IPS-15b (cell line): Measurements from ENCODE around the gene MRGPRD.

Source experiments
- H3K27me3 ChIP-seq: one replicate; pipeline ENCODE4 v1.6.1; 2013; ENCODE audit warnings: low read length; ENCODE audit not compliant: control insufficient read depth, insufficient read depth
- H3K36me3 ChIP-seq: one replicate; pipeline ENCODE4 v1.6.1; 2013; ENCODE audit warnings: low read length; ENCODE audit not compliant: control insufficient read depth, insufficient read depth
- H3K4me1 ChIP-seq: one replicate; pipeline ENCODE4 v1.6.1; 2013; ENCODE audit warnings: mild to moderate bottlenecking, low read length; ENCODE audit not compliant: control insufficient read depth, insufficient read depth
- H3K4me3 ChIP-seq: one replicate; pipeline ENCODE4 v1.5.1; 2013; ENCODE audit warnings: low read depth, low read length
- H3K9ac ChIP-seq: one replicate; pipeline ENCODE4 v1.6.1; 2013; ENCODE audit warnings: low read depth, mild to moderate bottlenecking, low read length
- H3K9me3 ChIP-seq: one replicate; pipeline ENCODE4 v1.6.1; 2013; ENCODE audit warnings: mild to moderate bottlenecking, low read length; ENCODE audit not compliant: control insufficient read depth, insufficient read depth

MRGPRD gene

DNA sequence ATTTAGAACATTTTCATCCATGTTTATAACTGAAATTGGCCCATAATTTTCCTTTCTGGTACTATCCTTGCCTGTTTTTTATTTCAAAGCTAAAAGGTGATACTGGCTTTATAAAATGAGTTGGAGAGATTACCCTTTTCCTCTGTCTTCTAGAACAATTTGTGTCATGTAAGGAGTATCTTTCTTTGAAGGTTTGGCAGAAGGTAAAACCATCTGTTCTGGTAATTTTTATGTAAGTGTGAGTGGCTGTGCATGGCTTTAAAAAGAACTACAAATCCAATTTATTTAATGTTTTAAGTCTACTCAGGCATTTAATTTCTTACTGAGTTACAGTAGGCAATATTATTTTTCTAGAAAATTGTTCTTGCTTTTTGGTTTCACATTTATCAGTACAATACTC, 7.7 kb upstream of the MRGPRD start:
- Histone ChIP-seq H3K4me1 (no peaks in the 10 kb centered on the region), H3K9ac (no peak overlapping the region), H3K27me3 (no peaks in the 10 kb centered on the region), H3K9me3 (no peaks in the 10 kb centered on the region), H3K36me3 (no peaks in the 10 kb centered on the region), H3K4me3 (no peak overlapping the region)

- H3K27me3 ChIP-seq: no peaks in the 10 kb centered on the region
- no peak overlapping the region for H3K4me3 ChIP-seq
- no peaks in the 10 kb centered on the region for H3K9me3 ChIP-seq
- no peaks in the 10 kb centered on the region for H3K36me3 ChIP-seq
- no peak overlapping the region for H3K9ac ChIP-seq
- no peaks in the 10 kb centered on the region for H3K4me1 ChIP-seq
Measured at GRCh38 chr11:68987211-68987610, 6.4 kb upstream of the MRGPRD start.

- no peak overlapping the region for H3K4me3 ChIP-seq
- H3K27me3 ChIP-seq: no peaks in the 10 kb centered on the region
- H3K9ac ChIP-seq: no peak overlapping the region
- no peaks in the 10 kb centered on the region for H3K36me3 ChIP-seq
- no peaks in the 10 kb centered on the region for H3K9me3 ChIP-seq
- H3K4me1 ChIP-seq: no peaks in the 10 kb centered on the region
Measured at GRCh38 chr11:68983801-68984200, 3.0 kb upstream of the MRGPRD start.

DNA sequence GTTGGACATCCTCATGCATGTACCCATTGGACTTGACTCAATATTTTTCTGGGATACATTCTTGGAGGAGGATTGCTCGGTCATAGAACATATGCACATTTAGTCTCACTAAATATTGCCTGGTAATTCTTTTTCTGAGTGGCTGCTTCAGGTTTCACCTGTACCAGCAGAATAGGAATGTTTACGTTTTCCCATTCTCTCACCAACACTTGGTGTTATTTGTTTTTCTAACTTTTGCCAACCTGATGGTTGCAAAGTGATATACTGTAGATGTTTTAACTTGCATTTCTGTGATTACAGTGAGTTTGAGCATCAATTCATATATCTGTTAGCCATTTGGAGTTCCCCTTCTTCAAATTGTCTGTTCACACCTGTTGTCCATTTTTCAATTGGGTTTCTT, 1.3 kb upstream of the MRGPRD start:
- no peaks in the 10 kb centered on the region for H3K27me3 ChIP-seq
- no peaks in the 10 kb centered on the region for H3K36me3 ChIP-seq
- no peak overlapping the region for H3K9ac ChIP-seq
- no peaks in the 10 kb centered on the region for H3K9me3 ChIP-seq
- H3K4me3 ChIP-seq: no peak overlapping the region
- H3K4me1 ChIP-seq: no peaks in the 10 kb centered on the region

DNA sequence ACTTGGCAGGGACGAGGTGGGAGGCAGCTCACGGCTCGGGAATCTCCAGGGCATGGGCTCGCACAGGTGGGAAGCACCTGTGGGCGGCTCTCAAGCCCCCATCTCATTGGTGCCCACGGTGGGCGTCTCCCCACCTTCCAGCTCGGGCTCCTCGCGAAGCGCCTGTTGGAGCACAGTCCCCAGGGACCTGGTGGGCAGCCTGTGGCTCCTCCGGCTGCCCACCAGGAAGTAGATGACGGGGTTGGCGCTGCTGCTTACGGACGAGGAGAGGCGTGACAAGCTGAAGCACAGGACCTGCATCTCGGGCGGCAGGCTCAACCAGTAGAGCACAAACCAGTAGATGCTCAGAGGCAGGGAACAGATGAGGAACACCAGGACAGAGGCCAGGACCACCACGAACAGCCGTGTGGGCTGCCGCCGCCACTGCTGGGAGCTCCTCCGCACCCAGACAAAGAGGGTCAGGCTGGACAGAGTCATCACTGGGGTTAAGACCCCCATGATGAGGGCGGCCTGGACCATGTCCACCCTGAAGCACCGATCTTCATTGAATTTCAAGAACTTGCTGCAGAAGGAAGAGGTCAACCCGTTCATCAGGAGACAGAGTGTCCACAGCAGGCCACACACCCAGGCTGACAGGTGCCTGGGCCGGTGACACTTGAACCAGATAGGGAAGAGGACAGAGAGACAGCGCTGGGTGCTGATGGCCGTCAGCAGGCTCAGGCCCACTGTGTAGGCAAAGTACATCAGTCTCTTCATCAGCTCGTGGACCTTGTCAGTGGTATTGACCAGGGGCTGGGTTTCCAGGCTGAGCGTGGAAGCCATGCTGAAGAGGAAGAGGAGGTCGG, 633 bp downstream of the MRGPRD start:
- H3K9ac ChIP-seq: no peak overlapping the region
- H3K9me3 ChIP-seq: no peaks in the 10 kb centered on the region
- no peaks in the 10 kb centered on the region for H3K27me3 ChIP-seq
- H3K4me1 ChIP-seq: no peaks in the 10 kb centered on the region
- no peaks in the 10 kb centered on the region for H3K36me3 ChIP-seq
- H3K4me3 ChIP-seq: no peak overlapping the region

DNA sequence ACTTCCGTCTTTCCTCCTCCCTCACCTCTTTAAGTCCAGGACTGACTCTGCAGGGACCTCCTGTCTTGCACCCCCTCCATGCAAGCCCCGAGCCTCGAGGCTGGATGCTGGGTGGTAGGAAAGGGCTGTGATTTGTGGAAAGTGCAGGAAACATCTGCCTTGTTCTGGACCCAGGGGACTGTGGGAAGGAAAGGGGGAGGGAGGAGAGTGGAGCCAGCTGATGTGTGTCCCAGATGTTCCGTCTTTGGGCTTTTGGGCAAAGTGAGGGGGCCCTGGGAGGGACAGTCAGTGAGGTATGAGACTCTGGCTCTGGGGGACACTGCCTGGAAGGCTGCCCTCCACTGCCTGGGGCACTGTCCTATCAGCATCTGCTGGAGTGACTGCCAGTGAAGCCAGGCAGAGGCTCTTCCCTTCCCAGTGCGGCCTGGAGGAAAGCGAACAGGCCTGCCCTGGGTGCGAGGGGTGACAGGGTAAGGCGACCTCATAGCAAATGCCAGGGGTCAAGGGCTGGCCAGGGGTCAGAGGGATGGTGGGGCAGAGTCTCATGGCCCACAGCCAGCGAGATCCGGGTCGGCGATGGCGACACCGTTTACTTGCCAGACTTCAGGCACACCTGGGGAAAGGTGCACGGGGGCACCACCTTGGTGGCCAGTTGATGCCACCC, 1.7 kb downstream of the MRGPRD start:
- H3K9ac ChIP-seq: no peak overlapping the region
- no peaks in the 10 kb centered on the region for H3K36me3 ChIP-seq
- no peak overlapping the region for H3K4me3 ChIP-seq
- no peaks in the 10 kb centered on the region for H3K4me1 ChIP-seq
- H3K9me3 ChIP-seq: peaks cover 3% of the 10 kb centered on the region
- no peaks in the 10 kb centered on the region for H3K27me3 ChIP-seq

GRCh38 chr11:68978626-68978930, 2.2 kb downstream of the MRGPRD start:
- Histone ChIP-seq H3K36me3 (no peaks in the 10 kb centered on the region), H3K9ac (no peak overlapping the region), H3K4me3 (no peak overlapping the region), H3K27me3 (no peaks in the 10 kb centered on the region), H3K4me1 (no peaks in the 10 kb centered on the region), H3K9me3 (peaks cover 3% of the 10 kb centered on the region)

DNA sequence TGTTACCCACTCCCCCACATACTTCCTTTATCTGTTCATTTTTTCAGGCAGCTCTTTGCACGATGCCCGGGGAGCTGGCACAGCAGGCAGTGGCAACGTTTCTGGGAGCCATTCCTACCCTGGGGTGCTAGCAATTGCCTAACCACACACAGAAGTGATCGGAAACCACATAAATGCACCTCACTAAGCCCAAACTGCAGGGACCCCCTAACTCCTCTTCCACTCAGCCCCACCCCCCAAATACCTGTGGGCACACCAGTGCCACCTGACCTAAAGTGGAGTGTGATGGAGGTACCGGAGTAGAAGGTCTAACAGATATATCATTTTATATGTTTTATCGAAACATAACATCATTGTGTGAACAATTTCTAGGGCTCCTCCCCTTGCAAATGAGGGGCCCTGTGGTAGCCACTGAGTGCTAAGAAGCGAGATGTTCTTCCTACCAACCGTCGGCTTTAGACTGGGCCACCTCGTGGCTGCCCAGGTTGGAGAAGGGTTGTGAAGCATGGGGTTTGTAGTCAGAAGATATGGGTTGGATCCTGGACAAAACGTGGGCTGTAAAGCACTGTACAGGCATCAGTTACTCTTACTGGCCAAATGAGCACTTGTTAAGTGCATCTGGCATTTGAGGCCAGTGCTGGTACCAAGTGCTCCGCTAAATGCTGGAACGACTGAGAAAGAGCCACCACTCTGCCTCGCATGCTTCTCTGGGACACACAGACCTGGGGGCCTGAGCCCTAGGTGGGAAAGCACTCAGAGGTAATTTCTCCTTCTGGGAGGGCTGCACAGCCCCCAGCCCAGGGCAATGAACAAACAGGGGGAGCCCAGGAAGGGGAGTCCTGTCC, 2.8 kb downstream of the MRGPRD start:
- no peaks in the 10 kb centered on the region for H3K27me3 ChIP-seq
- peaks cover 3% of the 10 kb centered on the region for H3K9me3 ChIP-seq
- no peak overlapping the region for H3K4me3 ChIP-seq
- H3K9ac ChIP-seq: no peak overlapping the region
- H3K4me1 ChIP-seq: no peaks in the 10 kb centered on the region
- H3K36me3 ChIP-seq: no peaks in the 10 kb centered on the region

GRCh38 chr11:68976563-68976962, 4.2 kb downstream of the MRGPRD start:
- Histone ChIP-seq H3K36me3 (no peaks in the 10 kb centered on the region), H3K9ac (no peak overlapping the region), H3K4me3 (no peak overlapping the region), H3K9me3 (peaks cover 3% of the 10 kb centered on the region), H3K4me1 (no peaks in the 10 kb centered on the region), H3K27me3 (no peaks in the 10 kb centered on the region)

DNA sequence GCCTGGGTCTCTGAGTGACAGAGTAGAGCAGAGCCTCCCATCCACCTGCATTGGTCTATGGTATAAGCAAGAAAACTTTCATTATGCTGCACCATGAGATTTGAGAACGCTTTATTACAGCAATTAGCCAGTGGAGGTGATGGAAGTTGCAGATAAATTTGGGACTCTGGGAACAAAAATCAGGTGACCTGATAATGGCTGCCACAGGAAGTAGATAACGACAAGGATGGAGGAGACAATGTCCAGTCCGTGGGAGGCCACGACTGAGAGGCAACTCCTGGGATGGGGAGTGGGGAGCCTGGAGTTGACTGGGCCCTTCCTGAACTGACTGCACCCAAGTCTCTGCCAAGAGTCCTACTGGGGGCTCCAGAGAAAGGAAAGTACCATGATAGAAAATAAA, 4.7 kb downstream of the MRGPRD start:
- H3K9me3 ChIP-seq: peaks cover 3% of the 10 kb centered on the region
- no peak overlapping the region for H3K4me3 ChIP-seq
- no peak overlapping the region for H3K9ac ChIP-seq
- H3K36me3 ChIP-seq: no peaks in the 10 kb centered on the region
- no peaks in the 10 kb centered on the region for H3K4me1 ChIP-seq
- no peaks in the 10 kb centered on the region for H3K27me3 ChIP-seq

DNA sequence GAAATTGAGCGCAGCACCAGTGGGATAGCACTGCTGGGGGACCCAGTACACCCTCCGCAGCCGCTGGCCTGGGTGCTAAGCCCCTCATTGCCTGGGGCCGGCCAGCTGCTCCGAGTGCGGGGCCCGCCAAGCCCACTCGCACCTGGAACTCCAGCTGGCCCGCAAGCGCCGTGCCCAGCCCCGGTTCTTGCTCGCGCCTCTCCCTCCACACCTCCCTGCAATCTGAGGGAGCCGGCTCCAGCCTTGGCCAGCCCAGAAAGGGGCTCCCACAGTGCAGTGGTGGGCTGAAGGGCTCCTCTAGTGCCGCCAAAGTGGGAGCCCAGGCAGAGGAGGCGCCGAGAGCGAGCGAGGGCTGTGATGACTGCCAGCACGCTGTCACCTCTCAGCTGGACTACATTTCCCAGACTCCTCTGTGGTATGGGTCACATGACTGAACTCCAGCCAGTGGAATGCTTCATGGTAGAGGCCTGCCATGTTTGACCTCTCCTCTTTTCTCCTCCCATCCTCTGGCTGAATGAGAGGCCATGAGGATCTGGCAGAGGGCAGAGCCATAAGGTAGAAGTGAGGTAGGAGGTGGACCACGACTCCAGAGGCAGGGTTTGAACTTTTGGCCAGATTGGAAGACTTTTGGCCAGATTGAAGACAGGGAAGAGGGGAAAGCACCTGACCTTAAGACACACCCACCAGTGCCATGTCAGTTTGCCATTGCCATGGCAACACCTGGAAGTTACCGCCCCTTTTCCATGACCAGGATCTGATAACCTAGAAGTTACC, 6.2 kb downstream of the MRGPRD start:
- H3K9me3 ChIP-seq: peaks cover 3% of the 10 kb centered on the region
- H3K4me3 ChIP-seq: no peak overlapping the region
- H3K27me3 ChIP-seq: no peaks in the 10 kb centered on the region
- no peaks in the 10 kb centered on the region for H3K4me1 ChIP-seq
- H3K9ac ChIP-seq: no peak overlapping the region
- no peaks in the 10 kb centered on the region for H3K36me3 ChIP-seq
